Astrocyte (in vitro differentiated cells and primary cell): ENCODE measurements around the gene C10orf67. TPM values are rescaled to one million over a fixed set of nuclear protein-coding genes. Genes with fewer than 3 reads are reported as not detected.

Source experiments
- DNase-seq: peaks from one replicate; pipeline ENCODE4 v3.0.0-alpha.2; 2010; ENCODE audit warnings: low read depth
- FAIRE-seq: peaks from 2 replicates; lab custom pipeline; 2011; peaks lifted over from hg19 to GRCh38; lab: Jason Lieb, UNC
- H2AFZ ChIP-seq: 2 replicates; pipeline ENCODE4 v1.6.0; 2012; ENCODE audit warnings: low read depth, low read length, inconsistent platforms
- H3K27ac ChIP-seq: 2 replicates; pipeline ENCODE4 v1.5.1; 2011; ENCODE audit warnings: low read depth, low read length, inconsistent platforms
- H3K27me3 ChIP-seq: 2 replicates; pipeline ENCODE4 v1.6.0; 2011; ENCODE audit warnings: low read length, inconsistent platforms; ENCODE audit not compliant: insufficient read depth
- H3K36me3 ChIP-seq: 2 replicates; pipeline ENCODE4 v1.5.1; 2011; ENCODE audit warnings: low read length, inconsistent platforms; ENCODE audit not compliant: insufficient read depth
- H3K4me1 ChIP-seq: 2 replicates; pipeline ENCODE4 v1.5.1; 2011; ENCODE audit warnings: low read length, inconsistent platforms; ENCODE audit not compliant: insufficient read depth
- H3K4me2 ChIP-seq: 2 replicates; pipeline ENCODE4 v1.6.0; 2012; ENCODE audit warnings: low read length, inconsistent platforms
- H3K4me3 ChIP-seq: 2 replicates; pipeline ENCODE4 v1.5.1; 2011; ENCODE audit warnings: low read depth, mild to moderate bottlenecking, low read length, inconsistent platforms; ENCODE audit not compliant: insufficient read depth
- H3K79me2 ChIP-seq: 2 replicates; pipeline ENCODE4 v1.6.0; 2012; ENCODE audit warnings: mild to moderate bottlenecking, low read length, inconsistent platforms; ENCODE audit not compliant: insufficient read depth
- H3K9ac ChIP-seq: 2 replicates; pipeline ENCODE4 v1.6.0; 2012; ENCODE audit warnings: mild to moderate bottlenecking, low read length, inconsistent platforms
- H3K9me3 ChIP-seq: 2 replicates; pipeline ENCODE4 v1.5.1; 2012; ENCODE audit warnings: low read depth, mild to moderate bottlenecking, low read length, inconsistent platforms; ENCODE audit not compliant: insufficient read depth
- H4K20me1 ChIP-seq: 2 replicates; pipeline ENCODE4 v1.6.0; 2012; ENCODE audit warnings: low read length, inconsistent platforms; ENCODE audit not compliant: insufficient read depth
- H3K27ac Mint-ChIP-seq: one replicate; pipeline ENCODE4 v1.8.0; 2021; ENCODE audit warnings: mild to moderate bottlenecking, mixed read lengths; ENCODE audit not compliant: unreplicated experiment
- H3K27me3 Mint-ChIP-seq: one replicate; pipeline ENCODE4 v1.8.0; 2021; ENCODE audit warnings: low read depth, mixed read lengths; ENCODE audit not compliant: unreplicated experiment
- H3K36me3 Mint-ChIP-seq: one replicate; pipeline ENCODE4 v1.8.0; 2021; ENCODE audit warnings: low read depth, mixed read lengths; ENCODE audit not compliant: unreplicated experiment
- H3K4me1 Mint-ChIP-seq: one replicate; pipeline ENCODE4 v1.8.0; 2021; ENCODE audit warnings: low read depth, mixed read lengths; ENCODE audit not compliant: unreplicated experiment
- H3K4me3 Mint-ChIP-seq: one replicate; pipeline ENCODE4 v1.8.0; 2021; ENCODE audit warnings: mild to moderate bottlenecking, moderate library complexity, mixed read lengths; ENCODE audit not compliant: unreplicated experiment
- H3K9me3 Mint-ChIP-seq: one replicate; pipeline ENCODE4 v1.8.0; 2021; ENCODE audit warnings: mild to moderate bottlenecking, mixed read lengths; ENCODE audit not compliant: unreplicated experiment
- CTCF ChIP-seq: IDR thresholded peaks from 2 replicates; pipeline ENCODE4 v1.5.1; 2011; ENCODE audit warnings: low read depth, mild to moderate bottlenecking, inconsistent platforms, low read length, moderate library complexity; ENCODE audit not compliant: insufficient read depth
- EZH2 ChIP-seq: IDR thresholded peaks from 2 replicates; pipeline ENCODE4 v1.6.1; 2012; ENCODE audit warnings: mild to moderate bottlenecking, low read length, inconsistent platforms; ENCODE audit not compliant: insufficient read depth
- total RNA-seq: library from RNA; stranded (reverse); gene quantifications from 2 replicates; pipeline ENCODE4 v1.2.1, GENCODE V29; 2021

C10orf67 gene
- total RNA-seq, 1 donor from 2014 or later: 0.27 TPM

GRCh38 chr10:23383637-23384036, 39.0 kb upstream of the C10orf67 start:
- no peak for FAIRE-seq
- Mint-ChIP-seq H3K27me3 (no peaks in the 10 kb centered on the region), H3K9me3 (peaks cover 4% of the 10 kb centered on the region)

GRCh38 chr10:23381298-23382040, 36.9 kb upstream of the C10orf67 start:
- Histone ChIP-seq H4K20me1 (no peaks in the 10 kb centered on the region), H2AFZ (no peak overlapping the region), H3K36me3 (no peaks in the 10 kb centered on the region), H3K9ac (no peak overlapping the region), H3K27ac (no peak overlapping the region), H3K79me2 (no peaks in the 10 kb centered on the region), H3K4me3 (no peak overlapping the region), H3K4me1 (no peaks in the 10 kb centered on the region), H3K9me3 (no peaks in the 10 kb centered on the region), H3K4me2 (no peak overlapping the region), H3K27me3 (no peaks in the 10 kb centered on the region)
- Mint-ChIP-seq H3K9me3 (no peaks in the 10 kb centered on the region), H3K4me1 (no peaks in the 10 kb centered on the region), H3K27me3 (no peaks in the 10 kb centered on the region), H3K4me3 (no peak overlapping the region), H3K27ac (no peak overlapping the region), H3K36me3 (no peaks in the 10 kb centered on the region)
- TF ChIP-seq EZH2 (no peak), CTCF (no peak)
- no peak for DNase-seq
- FAIRE-seq: no peak

More at GRCh38 chr10:23383637-23384036, 39.0 kb upstream of the C10orf67 start:
- Mint-ChIP-seq H3K4me1 (no peaks in the 10 kb centered on the region), H3K36me3 (no peaks in the 10 kb centered on the region), H3K4me3 (no peak overlapping the region), H3K27ac (no peak overlapping the region)
- H3K9ac ChIP-seq: no peak overlapping the region
- no peaks in the 10 kb centered on the region for H3K79me2 ChIP-seq
- no peak overlapping the region for H3K4me3 ChIP-seq
- H3K4me1 ChIP-seq: no peaks in the 10 kb centered on the region
- no peaks in the 10 kb centered on the region for H3K9me3 ChIP-seq
- no peak overlapping the region for H2AFZ ChIP-seq
- H4K20me1 ChIP-seq: no peaks in the 10 kb centered on the region
- DNase-seq: no peak
- H3K4me2 ChIP-seq: no peak overlapping the region
- TF ChIP-seq CTCF (no peak), EZH2 (no peak)
- no peaks in the 10 kb centered on the region for H3K36me3 ChIP-seq
- H3K27me3 ChIP-seq: no peaks in the 10 kb centered on the region
- H3K27ac ChIP-seq: no peak overlapping the region

GRCh38 chr10:23379686-23380085, 35.1 kb upstream of the C10orf67 start:
- H3K27me3 ChIP-seq: no peaks in the 10 kb centered on the region
- no peaks in the 10 kb centered on the region for H3K36me3 Mint-ChIP-seq
- no peak overlapping the region for H2AFZ ChIP-seq
- no peak overlapping the region for H3K9ac ChIP-seq
- H3K4me1 ChIP-seq: no peaks in the 10 kb centered on the region
- H3K4me1 Mint-ChIP-seq: no peaks in the 10 kb centered on the region
- no peaks in the 10 kb centered on the region for H3K27me3 Mint-ChIP-seq
- no peaks in the 10 kb centered on the region for H3K36me3 ChIP-seq
- no peaks in the 10 kb centered on the region for H3K9me3 ChIP-seq
- H3K27ac ChIP-seq: no peak overlapping the region
- H3K4me3 Mint-ChIP-seq: no peak overlapping the region
- H3K27ac Mint-ChIP-seq: no peak overlapping the region
- no peaks in the 10 kb centered on the region for H3K9me3 Mint-ChIP-seq
- DNase-seq: no peak
- no peak overlapping the region for H3K4me3 ChIP-seq
- no peak for FAIRE-seq
- no peaks in the 10 kb centered on the region for H3K79me2 ChIP-seq
- H3K4me2 ChIP-seq: no peak overlapping the region
- no peaks in the 10 kb centered on the region for H4K20me1 ChIP-seq
- no peak for TF ChIP-seq EZH2
- no peak for TF ChIP-seq CTCF
